Activated naive CD8-positive, alpha-beta T cell treated with anti-CD3 and anti-CD28 coated beads for 36 hours (primary cell): ENCODE results near the gene NLRP7. TPM values are rescaled to one million over a fixed set of nuclear protein-coding genes. Genes with fewer than 3 reads are reported as not detected.
"Not testable (repeated sequence)": the region's sequence is repeated elsewhere in the genome, so short reads cannot be mapped to it uniquely, and the experiment has no call there.

Experiments
- DNase-seq: peaks from one replicate; pipeline ENCODE4 v3.0.0; 2021
- H3K27ac Mint-ChIP-seq: one replicate; pipeline ENCODE4 v1.8.0; 2022; ENCODE audit warnings: mild to moderate bottlenecking, moderate library complexity, mixed read lengths
- H3K27me3 Mint-ChIP-seq: one replicate; pipeline ENCODE4 v1.8.0; 2022; ENCODE audit warnings: mild to moderate bottlenecking, mixed read lengths
- H3K36me3 Mint-ChIP-seq: one replicate; pipeline ENCODE4 v1.8.0; 2021; ENCODE audit warnings: mild to moderate bottlenecking, mixed read lengths
- H3K4me1 Mint-ChIP-seq: one replicate; pipeline ENCODE4 v1.8.0; 2021; ENCODE audit warnings: mixed read lengths
- H3K4me3 Mint-ChIP-seq: one replicate; pipeline ENCODE4 v1.8.0; 2022; ENCODE audit warnings: mild to moderate bottlenecking, moderate library complexity, mixed read lengths
- H3K9me3 Mint-ChIP-seq: one replicate; pipeline ENCODE4 v1.8.0; 2022; ENCODE audit warnings: mixed read lengths
- total RNA-seq, 2 experiments: library from RNA; stranded (reverse); gene quantifications; one replicate each; pipeline ENCODE4 v1.2.3, GENCODE V29; 2021

Gene NLRP7
- total RNA-seq, 2 experiments from 2014 or later: not detected

GRCh38 chr19:54943772-54944361 lies 3.5 kb downstream of the NLRP7 start:
- DNase-seq, H3K36me3 Mint-ChIP-seq, H3K4me3 Mint-ChIP-seq, H3K27me3 Mint-ChIP-seq, H3K4me1 Mint-ChIP-seq, H3K27ac Mint-ChIP-seq, H3K9me3 Mint-ChIP-seq: not testable (repeated sequence)

GRCh38 chr19:54939538-54939937 lies 7.8 kb downstream of the NLRP7 start:
- H3K4me3 Mint-ChIP-seq, H3K27ac Mint-ChIP-seq, H3K4me1 Mint-ChIP-seq, H3K9me3 Mint-ChIP-seq, H3K36me3 Mint-ChIP-seq, DNase-seq: not testable (repeated sequence)
- H3K27me3 Mint-ChIP-seq: peaks cover 24% of the 10 kb centered on the region

- no peak for DNase-seq
- Mint-ChIP-seq H3K27me3 (peaks cover 24% of the 10 kb centered on the region), H3K4me1 (peaks cover 5% of the 10 kb centered on the region), H3K27ac (no peak overlapping the region), H3K9me3 (no peaks in the 10 kb centered on the region), H3K4me3 (no peak overlapping the region), H3K36me3 (no peaks in the 10 kb centered on the region)
These were observed 8.4 kb downstream of the NLRP7 start for GRCh38 chr19:54938906-54939305.

- H3K4me3 Mint-ChIP-seq: no peak overlapping the region
- H3K9me3 Mint-ChIP-seq: no peaks in the 10 kb centered on the region
- no peak overlapping the region for H3K27ac Mint-ChIP-seq
- H3K4me1 Mint-ChIP-seq: peaks cover 5% of the 10 kb centered on the region
- H3K27me3 Mint-ChIP-seq: peaks cover 24% of the 10 kb centered on the region
- no peaks in the 10 kb centered on the region for H3K36me3 Mint-ChIP-seq
- DNase-seq: no peak
These were observed 9.4 kb downstream of the NLRP7 start for GRCh38 chr19:54937926-54938325.

- H3K4me1 Mint-ChIP-seq: no peaks in the 10 kb centered on the region
- H3K36me3 Mint-ChIP-seq: peaks cover 4% of the 10 kb centered on the region
- peaks cover 4% of the 10 kb centered on the region for H3K27me3 Mint-ChIP-seq
- no peak overlapping the region for H3K4me3 Mint-ChIP-seq
- no peak overlapping the region for H3K27ac Mint-ChIP-seq
- no peak for DNase-seq
- peaks cover 20% of the 10 kb centered on the region for H3K9me3 Mint-ChIP-seq
These were observed 19.0 kb downstream of the NLRP7 start for GRCh38 chr19:54928299-54928698.

- no peak overlapping the region for H3K4me3 Mint-ChIP-seq
- H3K36me3 Mint-ChIP-seq: no peaks in the 10 kb centered on the region
- peaks cover 17% of the 10 kb centered on the region for H3K27me3 Mint-ChIP-seq
- peaks cover 14% of the 10 kb centered on the region for H3K9me3 Mint-ChIP-seq
- H3K27ac Mint-ChIP-seq: no peak overlapping the region
- no peak for DNase-seq
- peaks cover 2% of the 10 kb centered on the region for H3K4me1 Mint-ChIP-seq
These were observed 24.1 kb downstream of the NLRP7 start for GRCh38 chr19:54923276-54923675.

- no peak for DNase-seq
- Mint-ChIP-seq H3K4me3 (no peak overlapping the region), H3K27me3 (peaks cover 25% of the 10 kb centered on the region), H3K36me3 (no peaks in the 10 kb centered on the region), H3K27ac (no peak overlapping the region), H3K9me3 (peaks cover 7% of the 10 kb centered on the region), H3K4me1 (peaks cover 2% of the 10 kb centered on the region)
These were observed 26.2 kb downstream of the NLRP7 start for GRCh38 chr19:54921082-54921481.

- H3K4me3 Mint-ChIP-seq, DNase-seq, H3K27ac Mint-ChIP-seq, H3K9me3 Mint-ChIP-seq, H3K36me3 Mint-ChIP-seq, H3K4me1 Mint-ChIP-seq: not testable (repeated sequence)
- H3K27me3 Mint-ChIP-seq: peaks cover 25% of the 10 kb centered on the region
These were observed 27.4 kb downstream of the NLRP7 start for GRCh38 chr19:54919646-54920563.

GRCh38 chr19:54918499-54918898 lies 28.8 kb downstream of the NLRP7 start:
- no peaks in the 10 kb centered on the region for H3K36me3 Mint-ChIP-seq

GRCh38 chr19:54916822-54917221 lies 30.5 kb downstream of the NLRP7 start:
- H3K4me1 Mint-ChIP-seq: peaks cover 2% of the 10 kb centered on the region

More at GRCh38 chr19:54918499-54918898, 28.8 kb downstream of the NLRP7 start:
- no peak overlapping the region for H3K4me3 Mint-ChIP-seq
- no peak for DNase-seq
- no peak overlapping the region for H3K27ac Mint-ChIP-seq
- no peaks in the 10 kb centered on the region for H3K9me3 Mint-ChIP-seq
- peaks cover 2% of the 10 kb centered on the region for H3K4me1 Mint-ChIP-seq
- peaks cover 25% of the 10 kb centered on the region for H3K27me3 Mint-ChIP-seq

GRCh38 chr19:54907899-54908298 lies 39.4 kb downstream of the NLRP7 start:
- DNase-seq, H3K36me3 Mint-ChIP-seq, H3K4me1 Mint-ChIP-seq, H3K27ac Mint-ChIP-seq, H3K9me3 Mint-ChIP-seq, H3K4me3 Mint-ChIP-seq: not testable (repeated sequence)
- peaks cover 23% of the 10 kb centered on the region for H3K27me3 Mint-ChIP-seq

More at GRCh38 chr19:54916822-54917221, 30.5 kb downstream of the NLRP7 start:
- Mint-ChIP-seq H3K9me3 (no peaks in the 10 kb centered on the region), H3K4me3 (no peak overlapping the region), H3K36me3 (no peaks in the 10 kb centered on the region), H3K27ac (no peak overlapping the region), H3K27me3 (peaks cover 25% of the 10 kb centered on the region)
- no peak for DNase-seq

GRCh38 chr19:54906819-54907218 lies 40.5 kb downstream of the NLRP7 start:
- Mint-ChIP-seq H3K27ac (no peak overlapping the region), H3K27me3 (peaks cover 23% of the 10 kb centered on the region), H3K4me3 (no peak overlapping the region), H3K4me1 (peaks cover 5% of the 10 kb centered on the region), H3K9me3 (no peaks in the 10 kb centered on the region), H3K36me3 (no peaks in the 10 kb centered on the region)
- DNase-seq: no peak

GRCh38 chr19:54905803-54906511 lies 41.4 kb downstream of the NLRP7 start, which contains the start of gene NCR1:
TSS of gene NCR1 (plus strand) at chr19:54906148. CDS start at chr19:54906188, 40 bp downstream.
- no peak for DNase-seq
- Mint-ChIP-seq H3K27me3 (peaks cover 21% of the 10 kb centered on the region), H3K27ac (no peak within 1 kb of the TSS), H3K9me3 (no peaks in the 10 kb centered on the region), H3K4me1 (peaks cover 5% of the 10 kb centered on the region), H3K4me3 (no peak within 1 kb of the TSS), H3K36me3 (no peaks in the 10 kb centered on the region)

GRCh38 chr19:54905421-54905802 lies 41.9 kb downstream of the NLRP7 start:
- Mint-ChIP-seq H3K4me3 (no peak overlapping the region), H3K36me3 (no peaks in the 10 kb centered on the region), H3K9me3 (no peaks in the 10 kb centered on the region), H3K27ac (no peak overlapping the region), H3K4me1 (peaks cover 5% of the 10 kb centered on the region), H3K27me3 (peaks cover 17% of the 10 kb centered on the region)
- no peak for DNase-seq

- not testable (repeated sequence) for H3K4me1 Mint-ChIP-seq, DNase-seq, H3K9me3 Mint-ChIP-seq, H3K27ac Mint-ChIP-seq, H3K36me3 Mint-ChIP-seq, H3K4me3 Mint-ChIP-seq
- peaks cover 27% of the 10 kb centered on the region for H3K27me3 Mint-ChIP-seq
These were observed 43.1 kb downstream of the NLRP7 start for GRCh38 chr19:54904261-54904660.
